GM18508 (cell line): ENCODE measurements around the gene CARS2.

Source experiments
- ATAC-seq: cut with Tn5 transposase; IDR thresholded peaks from one replicate; pipeline ENCODE4 v1.9.1; 2021; ENCODE audit warnings: moderate number of reproducible peaks; ENCODE audit not compliant: insufficient read depth, unreplicated experiment

Gene CARS2

GRCh38 chr13:110658218-110658911 is 47.6 kb downstream of the CARS2 start:
- peak; percentile 97 for ATAC-seq

- ATAC-seq, result no peak
Measured at GRCh38 chr13:110657196-110657595, 48.7 kb downstream of the CARS2 start.

- no peak for ATAC-seq
Measured at GRCh38 chr13:110653851-110654250, 52.1 kb downstream of the CARS2 start.

- ATAC-seq, result no peak
Measured at GRCh38 chr13:110653271-110653670, 52.6 kb downstream of the CARS2 start.

GRCh38 chr13:110652764-110653163 is 53.2 kb downstream of the CARS2 start:
- ATAC-seq, result no peak

- no peak for ATAC-seq
Measured at GRCh38 chr13:110652231-110652730, 53.6 kb downstream of the CARS2 start.

GRCh38 chr13:110651726-110652230 is 54.1 kb downstream of the CARS2 start:
- ATAC-seq, result no peak

GRCh38 chr13:110651271-110651670 is 54.6 kb downstream of the CARS2 start:
- no peak for ATAC-seq

GRCh38 chr13:110650436-110650835 is 55.5 kb downstream of the CARS2 start:
- ATAC-seq, result no peak

- ATAC-seq, result no peak
Measured at GRCh38 chr13:110649551-110649950, 56.4 kb downstream of the CARS2 start.

GRCh38 chr13:110648848-110649421 is 57.0 kb downstream of the CARS2 start:
- ATAC-seq, result no peak

- no peak for ATAC-seq
Measured at GRCh38 chr13:110648146-110648819, 57.6 kb downstream of the CARS2 start.

GRCh38 chr13:110647365-110647737 is 58.6 kb downstream of the CARS2 start:
- no peak for ATAC-seq

- no peak for ATAC-seq
Measured at GRCh38 chr13:110646442-110647364, 59.2 kb downstream of the CARS2 start.

GRCh38 chr13:110645750-110646149 is 60.2 kb downstream of the CARS2 start:
- no peak for ATAC-seq

GRCh38 chr13:110644892-110645521 is 60.9 kb downstream of the CARS2 start:
- ATAC-seq, result peak; percentile 45

- no peak for ATAC-seq
Measured at GRCh38 chr13:110643768-110644421, 62.0 kb downstream of the CARS2 start.

- ATAC-seq, result no peak
Measured at GRCh38 chr13:110643324-110643723, 62.6 kb downstream of the CARS2 start.

- ATAC-seq, result no peak
Measured at GRCh38 chr13:110642291-110642981, 63.5 kb downstream of the CARS2 start.
